Stimulated activated CD4-positive, alpha-beta T cell treated with anti-CD3 and anti-CD28 coated beads, Interleukin-1b, Interleukin-23, amount 100 ng/mL, for 48 hours (primary cell): Measurements from ENCODE around the gene SLC39A7.

ENCODE experiments used
- DNase-seq: peaks from one replicate; pipeline ENCODE4 v3.0.0-alpha.2; 2020

The SLC39A7 gene

DNA sequence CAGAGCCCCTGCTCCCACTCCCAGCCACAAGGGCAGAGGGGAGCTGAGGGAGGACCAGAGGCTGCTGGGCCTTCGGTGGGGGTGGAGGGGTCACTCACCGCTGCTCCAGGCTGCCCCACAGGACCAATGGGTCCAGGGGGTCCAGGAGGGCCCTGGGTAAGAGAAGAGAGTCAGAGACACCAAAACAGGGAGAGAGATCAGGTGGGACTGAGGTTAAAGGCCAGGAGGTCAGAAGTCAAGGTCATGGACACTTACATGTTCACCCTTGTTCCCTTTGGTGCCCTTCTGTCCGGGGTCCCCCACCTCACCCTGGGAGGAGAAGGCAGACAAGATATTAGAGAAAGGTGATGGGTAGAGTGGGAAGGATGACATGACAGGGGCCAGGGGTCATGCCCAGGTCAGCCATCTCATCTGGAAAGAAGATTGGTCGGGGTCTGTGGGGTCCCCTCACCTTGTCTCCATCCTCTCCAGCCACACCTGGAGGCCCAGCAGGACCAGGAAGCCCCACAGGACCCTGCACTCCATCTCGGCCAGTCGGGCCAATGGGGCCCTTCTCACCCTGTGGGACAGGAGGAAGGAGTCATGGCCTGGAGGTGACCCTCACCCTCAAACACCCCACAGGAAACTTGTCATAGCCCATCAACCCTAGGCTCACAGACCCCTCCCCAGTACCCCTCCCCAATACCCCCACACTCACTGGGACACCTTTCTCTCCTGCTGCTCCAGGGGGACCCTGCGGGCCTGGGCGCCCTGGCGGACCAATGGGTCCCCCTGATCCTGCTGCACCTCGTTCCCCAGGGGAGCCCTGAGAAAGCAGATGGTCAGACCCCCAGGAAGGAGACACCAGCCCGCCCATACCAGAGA is 29.4 kb upstream of the SLC39A7 start:
- DNase-seq: no peak

DNA sequence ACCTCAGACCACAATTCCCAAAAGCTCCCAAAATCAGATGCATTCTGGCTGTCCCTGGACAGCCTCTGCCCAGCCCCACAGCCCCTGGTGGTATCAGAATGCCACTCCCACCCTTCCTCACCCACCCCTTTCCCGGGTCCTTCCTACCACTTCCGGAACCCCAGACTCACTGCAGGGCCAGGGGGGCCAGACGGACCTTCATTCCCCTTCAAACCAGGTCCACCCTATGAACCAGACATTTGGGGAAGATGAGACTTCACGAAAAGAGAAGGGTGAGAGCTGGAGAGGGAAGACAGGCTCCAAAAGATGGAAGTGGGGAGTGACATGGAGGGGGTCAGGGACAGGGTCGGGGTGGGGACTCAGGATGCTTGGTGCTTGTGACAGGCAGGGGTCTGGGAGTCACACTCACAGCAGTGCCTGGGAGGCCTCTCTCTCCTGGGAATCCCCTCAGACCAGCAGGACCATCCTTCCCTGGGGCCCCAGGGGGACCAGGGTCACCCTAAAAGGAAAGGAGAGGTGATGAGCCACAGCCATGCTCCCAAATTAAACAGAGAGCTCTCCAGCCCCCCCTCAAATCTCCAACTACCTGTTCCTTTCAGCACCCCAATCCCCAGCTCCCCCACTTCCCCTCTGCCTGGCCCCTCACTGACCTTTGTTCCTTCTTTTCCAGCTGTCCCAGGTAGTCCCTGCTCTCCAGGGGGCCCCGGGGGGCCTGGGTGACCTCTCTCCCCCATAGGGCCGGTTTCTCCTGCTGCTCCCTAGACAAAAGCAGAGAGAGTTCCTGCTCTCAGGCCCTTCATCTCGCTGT is 28.6 kb upstream of the SLC39A7 start:
- no peak for DNase-seq

DNA sequence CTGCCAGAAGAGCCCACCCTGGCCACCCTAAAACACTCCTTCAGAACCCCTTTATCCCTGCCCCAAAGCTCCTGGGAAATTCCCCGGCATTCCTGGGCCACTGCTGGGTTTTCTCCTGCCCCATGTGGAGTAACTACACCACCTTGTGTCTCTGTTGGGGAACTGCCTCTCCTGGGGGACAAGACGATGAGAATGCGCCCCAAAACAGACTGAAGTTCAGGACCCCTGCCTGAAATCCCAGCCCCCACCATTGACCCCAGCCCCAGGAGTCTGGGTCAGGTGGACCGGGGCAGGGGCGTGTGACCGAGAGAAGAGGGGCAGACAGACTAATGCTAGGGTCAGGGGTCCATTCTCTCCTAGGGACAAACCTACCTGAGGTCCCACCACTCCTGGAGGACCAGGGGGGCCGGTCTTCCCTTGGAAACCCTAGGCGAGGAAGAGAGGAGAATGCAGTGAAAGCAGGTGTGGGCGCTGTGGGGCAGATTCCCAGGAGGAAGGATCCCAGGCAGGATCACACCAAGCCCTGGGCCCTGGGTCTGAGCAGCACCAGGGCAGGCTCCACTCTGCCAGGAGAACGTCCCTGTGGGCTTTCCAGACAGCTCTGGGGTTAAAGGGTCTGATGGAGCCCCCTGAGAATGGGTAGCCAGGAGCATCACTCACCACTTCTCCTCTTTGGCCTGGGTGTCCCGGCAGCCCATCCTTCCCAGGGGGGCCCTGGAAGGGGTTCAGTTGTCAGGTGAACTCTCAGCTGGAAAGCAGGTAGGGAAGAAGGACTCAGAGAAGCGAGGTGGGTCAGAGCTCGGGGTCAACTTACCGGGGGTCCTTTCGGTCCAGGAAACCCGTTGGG is 27.8 kb upstream of the SLC39A7 start:
- DNase-seq: no peak

DNA sequence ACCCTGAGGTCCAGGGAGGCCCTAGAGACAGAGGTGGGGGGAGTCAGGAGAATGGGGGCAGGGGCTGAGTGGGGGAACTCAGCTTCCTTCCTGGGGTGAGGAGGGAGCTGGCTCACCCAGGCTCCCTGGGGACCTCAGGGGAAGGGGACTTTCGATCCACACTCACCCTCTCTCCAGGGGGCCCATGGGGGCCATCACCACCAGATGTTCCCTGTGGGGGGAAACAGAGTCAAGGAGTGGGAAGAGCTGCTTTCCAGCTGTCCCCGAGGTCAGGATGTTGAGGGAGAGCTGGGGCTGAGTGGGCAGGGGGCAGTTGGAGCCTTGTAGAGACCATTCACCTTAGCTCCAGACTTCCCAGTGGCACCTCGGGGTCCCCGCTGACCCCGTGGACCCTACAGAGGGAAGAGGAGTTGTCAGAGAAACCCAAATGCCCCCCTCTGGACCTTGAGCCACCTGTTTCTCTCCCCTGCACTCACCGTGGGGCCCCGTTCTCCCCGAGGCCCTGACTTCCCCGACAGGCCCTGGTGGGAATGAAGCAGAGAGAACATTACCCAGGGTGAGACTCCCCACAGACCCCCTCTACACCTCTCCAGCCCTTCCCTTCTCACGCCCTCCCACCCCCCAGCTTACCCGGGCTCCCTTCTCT is 27.0 kb upstream of the SLC39A7 start:
- DNase-seq: no peak

DNA sequence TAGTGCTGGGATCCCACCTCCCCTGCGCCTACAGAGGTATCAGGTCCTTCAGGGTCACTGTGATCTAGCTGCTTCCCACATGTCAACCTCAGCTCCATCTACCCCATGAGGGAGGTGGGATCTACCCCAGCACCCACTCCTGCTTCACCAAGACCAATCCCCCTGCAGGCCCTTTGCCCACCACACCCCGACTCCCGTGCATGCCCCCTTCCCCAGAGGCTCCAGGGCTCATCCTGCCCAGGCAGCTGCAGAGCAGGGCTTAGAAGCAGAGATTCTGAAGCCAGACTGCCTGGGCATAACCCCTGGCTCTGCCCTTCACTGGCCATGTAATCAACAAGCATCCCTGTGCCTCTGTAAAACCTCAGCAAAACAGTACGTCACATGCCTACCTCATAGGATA is 25.9 kb upstream of the SLC39A7 start:
- no peak for DNase-seq

DNA sequence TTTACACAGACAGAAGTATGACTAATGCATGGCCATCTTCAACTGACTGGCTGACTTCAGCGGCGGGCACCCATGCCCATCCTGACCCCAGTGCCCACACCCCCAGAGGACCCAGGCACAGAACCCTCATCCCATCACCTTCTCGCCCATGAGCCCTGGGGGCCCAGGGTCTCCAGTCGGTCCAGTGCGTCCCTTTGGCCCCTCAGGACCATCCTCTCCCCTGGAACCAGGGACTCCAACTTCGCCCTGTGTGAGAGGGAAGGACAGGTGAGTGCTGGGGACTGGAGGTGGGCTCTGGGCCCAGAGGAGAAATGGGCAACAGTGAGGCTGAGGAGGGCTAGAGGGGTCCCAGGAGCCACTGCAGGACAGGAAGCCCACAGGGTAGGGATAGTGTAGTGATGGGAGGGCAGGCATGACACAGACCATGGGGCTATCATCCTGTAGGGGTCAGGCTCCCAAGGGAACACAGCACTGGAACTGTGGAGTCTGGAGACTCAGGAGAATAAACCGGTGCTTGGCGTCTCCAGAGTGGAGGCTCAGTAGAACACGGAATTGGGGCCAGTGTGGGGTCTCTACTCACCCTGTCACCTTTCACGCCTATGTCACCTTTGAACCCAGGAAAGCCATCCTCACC is 25.1 kb upstream of the SLC39A7 start:
- DNase-seq: no peak

DNA sequence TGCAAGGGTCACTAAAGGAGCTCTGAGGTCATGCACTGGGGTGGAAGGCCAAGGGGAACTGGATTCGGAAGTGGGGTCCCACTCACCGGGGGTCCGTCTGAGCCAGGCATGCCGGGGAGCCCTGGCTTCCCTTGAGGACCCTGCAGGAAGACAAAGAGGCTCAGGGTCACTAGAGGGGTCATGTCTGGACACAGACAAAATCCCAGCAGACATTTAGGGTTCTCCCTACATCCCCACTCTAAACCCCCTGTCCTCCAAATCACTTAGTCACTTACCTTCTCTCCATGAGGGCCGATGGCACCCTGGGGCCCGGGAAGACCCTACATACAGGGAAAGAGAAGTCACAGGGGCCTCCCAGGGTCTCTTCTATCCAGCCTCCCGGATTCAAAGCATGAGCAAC is 23.8 kb upstream of the SLC39A7 start:
- DNase-seq: no peak

DNA sequence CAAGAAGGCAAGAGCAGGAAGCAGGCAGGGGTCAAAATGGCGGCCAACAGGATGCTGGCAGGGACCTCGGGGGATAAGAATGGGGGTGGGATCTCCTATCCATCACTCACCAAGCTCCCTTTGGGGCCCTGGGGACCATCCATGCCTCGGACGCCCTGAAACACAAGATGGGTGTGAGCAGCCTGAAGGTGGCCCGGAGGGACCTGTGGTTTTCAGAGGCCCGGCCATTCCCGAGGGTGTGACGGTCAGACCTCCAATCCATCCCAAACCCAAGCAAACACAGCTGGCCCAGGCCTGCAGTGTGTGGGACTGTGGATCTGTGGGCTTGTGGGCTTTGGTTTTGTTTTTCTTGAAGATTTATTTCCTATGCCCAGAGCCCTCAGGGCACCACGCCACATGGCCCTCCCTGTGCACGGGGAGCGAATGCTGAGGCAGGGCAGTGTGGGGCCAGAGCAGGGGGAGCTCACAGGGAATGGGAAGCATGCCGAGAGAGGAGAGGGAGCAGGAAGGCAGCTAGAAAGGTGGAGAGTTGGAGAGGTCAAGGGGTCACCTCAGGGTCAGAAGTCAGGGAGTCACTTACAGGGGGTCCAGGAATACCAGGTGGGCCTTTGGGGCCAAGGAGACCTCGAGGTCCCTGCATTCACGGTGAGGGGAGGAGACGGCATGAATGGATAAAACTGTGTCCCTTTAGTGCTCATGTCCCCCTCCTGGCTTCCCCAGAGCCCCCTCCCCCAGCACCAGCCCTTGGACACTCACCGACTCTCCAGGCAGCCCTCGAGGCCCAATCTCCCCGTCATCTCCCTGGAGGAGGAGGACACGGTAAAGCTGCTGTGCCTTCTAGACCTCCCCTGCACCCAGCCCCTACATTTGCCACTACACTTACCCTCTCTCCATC is 22.9 kb upstream of the SLC39A7 start:
- no peak for DNase-seq

DNA sequence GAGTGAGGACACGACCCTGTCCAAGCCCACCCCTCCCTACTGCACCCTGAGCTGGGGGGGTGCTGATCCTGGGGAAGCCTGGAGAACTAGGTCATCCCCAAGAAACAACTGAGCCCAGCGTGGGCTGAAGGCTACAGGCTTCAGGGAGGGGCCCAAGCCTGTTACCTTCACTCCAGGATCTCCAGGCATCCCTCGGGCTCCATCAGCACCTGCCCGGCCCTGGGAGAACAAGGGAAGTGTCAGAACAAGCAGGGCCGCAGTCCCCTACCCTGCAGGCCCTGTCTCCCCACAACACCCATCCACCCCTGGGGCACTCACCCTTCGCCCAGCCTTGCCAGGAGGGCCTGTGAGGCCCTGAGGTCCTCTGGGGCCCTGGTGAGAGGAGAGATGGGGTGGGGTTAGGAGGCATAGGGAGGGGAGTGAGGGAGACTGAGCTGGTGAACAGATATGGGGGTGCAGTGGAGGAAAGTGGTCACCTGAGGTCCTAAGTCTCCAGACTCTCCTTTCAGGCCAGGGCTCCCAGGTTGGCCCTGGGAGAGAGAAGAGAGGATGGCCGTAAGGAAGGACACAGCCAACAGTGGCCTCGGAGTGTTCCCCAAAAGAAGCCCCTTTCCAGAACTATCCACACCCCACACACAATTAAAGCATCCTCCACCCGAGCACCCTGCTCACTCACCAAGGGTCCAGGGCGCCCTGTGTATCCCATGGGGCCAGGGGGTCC is 21.8 kb upstream of the SLC39A7 start:
- DNase-seq: no peak

DNA sequence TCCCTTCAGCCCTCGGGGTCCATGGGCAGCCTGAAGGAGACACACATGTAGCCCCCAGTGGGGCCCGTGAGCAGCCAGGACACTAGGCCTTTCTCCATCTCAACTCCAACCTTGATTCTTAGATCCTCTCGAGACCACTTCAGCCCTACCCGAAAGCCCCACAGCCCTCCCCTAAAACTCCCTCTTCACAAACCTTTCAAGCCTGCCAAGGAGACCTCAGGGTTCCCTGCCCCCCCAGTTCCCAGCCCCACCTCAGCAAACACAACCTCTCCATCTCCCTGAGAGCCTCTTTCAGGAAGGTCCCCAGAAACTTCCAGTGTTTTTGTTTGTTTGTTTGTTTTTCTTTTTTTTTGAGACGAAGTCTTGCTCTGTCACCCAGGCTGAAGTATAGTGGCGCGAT is 19.5 kb upstream of the SLC39A7 start:
- DNase-seq: no peak

DNA sequence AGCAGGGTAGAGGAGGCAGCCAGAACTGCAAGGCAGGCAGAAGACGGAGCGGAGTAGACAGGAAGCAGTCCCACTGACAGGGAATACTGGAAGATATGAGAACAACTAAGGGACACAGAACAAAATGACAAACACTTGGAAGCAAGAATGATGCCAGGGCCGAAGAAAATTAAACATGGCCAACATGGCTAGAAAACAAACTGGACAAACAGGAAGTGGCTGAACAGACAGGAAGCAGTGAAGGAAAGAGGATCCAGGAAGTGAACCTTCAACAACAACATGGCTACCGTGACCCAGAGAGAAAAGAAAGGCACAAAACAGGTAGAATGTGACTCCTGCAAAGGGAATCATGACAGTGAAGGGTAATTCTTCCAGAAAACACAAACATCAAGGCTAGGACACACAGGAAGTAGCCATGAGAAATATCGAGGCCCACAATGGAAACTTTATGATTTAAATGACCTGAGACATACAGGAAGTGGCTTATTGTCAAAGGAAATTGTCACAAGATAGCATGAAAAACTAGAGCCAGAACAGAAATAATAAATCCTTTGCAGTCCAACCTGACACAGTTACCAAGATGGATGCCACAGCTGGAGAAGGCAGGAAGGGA is 17.5 kb upstream of the SLC39A7 start:
- no peak for DNase-seq

DNA sequence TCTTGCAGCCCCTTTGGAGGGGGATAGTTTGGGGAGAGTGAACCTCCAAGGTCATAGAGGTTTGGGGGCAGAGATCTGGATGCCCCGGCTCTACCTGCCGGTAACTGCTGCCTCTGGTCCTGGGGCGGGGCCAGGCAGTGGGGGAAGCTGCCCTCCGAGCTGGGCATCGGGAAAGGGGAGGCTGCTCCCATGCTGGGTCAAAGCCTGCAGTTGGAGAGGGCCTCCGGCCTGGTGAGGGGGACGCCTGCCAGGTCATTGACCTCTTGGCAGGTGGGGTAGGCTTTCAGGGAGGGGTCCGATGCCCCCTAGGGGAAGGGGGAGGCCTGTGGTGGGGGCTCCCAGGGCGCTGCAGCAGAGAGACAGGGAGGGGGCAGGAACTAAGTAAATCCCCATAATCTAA is 15.5 kb upstream of the SLC39A7 start:
- no peak for DNase-seq

DNA sequence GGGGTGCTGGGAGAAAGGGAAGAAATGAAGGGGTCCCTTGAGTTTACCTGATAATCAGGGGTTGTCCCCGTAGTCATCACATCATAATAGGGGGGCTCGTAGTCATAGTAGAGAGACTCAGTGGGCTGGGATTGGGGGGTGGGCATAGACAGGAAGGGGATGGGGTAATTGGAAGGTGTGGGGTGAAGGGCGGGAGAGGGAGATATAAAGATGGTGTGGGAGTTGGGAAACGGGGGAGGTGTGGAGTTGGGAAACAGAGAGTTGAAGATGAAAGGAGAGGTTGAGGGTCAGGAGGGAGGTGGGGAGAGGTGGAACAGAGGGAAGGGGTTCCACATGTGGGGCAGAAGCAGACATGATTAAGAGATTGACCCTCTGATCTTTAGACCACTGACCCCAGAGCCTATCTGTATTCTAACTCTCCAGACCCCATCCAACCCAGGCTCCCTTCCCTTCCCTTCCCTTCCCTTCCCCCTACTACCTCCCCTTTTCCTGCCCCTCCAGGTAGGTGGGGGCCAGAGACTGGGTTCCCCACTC is 14.9 kb upstream of the SLC39A7 start:
- DNase-seq: no peak

DNA sequence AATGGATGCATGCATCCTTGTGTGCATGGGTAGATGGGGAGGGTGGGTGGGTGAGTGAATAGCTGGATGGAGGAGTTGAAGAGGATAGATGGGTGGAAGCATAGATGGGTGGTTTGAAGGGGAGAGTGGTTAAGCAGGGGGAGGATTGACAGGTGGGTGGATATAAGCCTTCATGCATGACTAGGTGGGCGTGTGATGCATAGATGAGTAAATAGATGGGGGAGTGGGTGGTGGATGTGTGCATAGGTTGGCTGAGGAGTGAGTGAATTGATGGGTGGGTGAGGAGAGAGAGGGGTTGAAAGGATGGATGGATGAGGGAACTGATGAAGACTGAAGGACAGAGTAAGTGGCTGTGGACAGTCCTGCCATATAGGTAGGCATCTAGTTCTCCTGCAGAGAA is 12.9 kb upstream of the SLC39A7 start:
- no peak for DNase-seq

DNA sequence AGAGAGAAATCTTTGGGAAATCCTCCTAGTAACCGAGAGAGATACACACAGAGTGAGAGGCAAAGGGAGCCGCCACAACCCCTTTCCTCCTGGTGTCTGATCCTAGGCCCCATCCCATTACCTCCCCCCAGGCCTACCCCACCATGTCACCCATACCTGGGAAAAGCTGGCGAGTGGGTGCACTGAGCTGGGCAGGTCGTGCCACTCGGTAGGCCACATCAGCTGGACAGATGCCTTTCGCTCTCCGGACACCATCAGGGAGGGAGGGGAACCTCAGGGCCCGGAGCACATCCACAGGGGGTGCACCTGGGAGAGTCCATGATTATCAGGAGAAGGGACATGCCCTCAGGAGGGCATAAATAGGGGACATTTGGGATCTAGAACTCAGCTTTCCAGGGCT is 11.5 kb upstream of the SLC39A7 start:
- no peak for DNase-seq

DNA sequence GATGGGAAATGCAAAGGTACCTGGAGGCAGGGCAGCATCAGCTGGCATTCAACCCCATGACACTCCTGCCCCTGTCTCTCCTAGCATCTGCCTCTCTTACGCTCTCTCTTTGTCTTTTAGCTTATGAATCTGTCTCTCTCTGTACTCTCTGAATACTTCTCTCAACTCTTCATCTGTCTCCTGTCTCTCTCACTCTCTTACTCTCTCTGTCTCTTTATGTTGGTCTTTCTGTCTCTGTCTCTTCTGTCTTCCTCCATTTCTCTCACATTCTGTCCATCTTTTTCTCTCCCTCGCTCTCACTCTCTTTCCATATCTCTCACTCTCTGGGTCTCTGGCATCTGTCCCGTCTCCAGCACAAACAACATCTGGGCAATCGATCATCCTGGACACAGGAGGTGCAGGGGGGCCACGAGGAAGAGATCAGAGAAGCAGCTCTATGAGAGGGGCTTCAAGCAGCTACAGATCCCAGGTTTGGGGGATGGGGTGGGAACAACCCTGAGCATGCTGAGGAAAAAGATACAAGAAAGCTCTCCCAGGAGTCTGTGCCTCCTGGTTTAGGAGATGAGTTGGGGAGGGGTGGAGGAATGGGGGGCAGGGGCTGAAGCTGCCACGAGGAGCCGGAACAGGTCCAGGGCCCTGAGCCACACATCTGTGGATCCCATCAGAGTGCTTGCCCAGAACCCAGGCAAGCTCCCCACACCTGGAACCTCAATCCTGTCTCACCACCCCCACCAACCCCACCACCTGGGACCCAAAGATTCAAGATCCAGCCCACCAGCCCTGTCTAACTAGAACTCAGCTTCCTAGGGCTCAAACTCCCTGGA is 10.8 kb upstream of the SLC39A7 start:
- no peak for DNase-seq

DNA sequence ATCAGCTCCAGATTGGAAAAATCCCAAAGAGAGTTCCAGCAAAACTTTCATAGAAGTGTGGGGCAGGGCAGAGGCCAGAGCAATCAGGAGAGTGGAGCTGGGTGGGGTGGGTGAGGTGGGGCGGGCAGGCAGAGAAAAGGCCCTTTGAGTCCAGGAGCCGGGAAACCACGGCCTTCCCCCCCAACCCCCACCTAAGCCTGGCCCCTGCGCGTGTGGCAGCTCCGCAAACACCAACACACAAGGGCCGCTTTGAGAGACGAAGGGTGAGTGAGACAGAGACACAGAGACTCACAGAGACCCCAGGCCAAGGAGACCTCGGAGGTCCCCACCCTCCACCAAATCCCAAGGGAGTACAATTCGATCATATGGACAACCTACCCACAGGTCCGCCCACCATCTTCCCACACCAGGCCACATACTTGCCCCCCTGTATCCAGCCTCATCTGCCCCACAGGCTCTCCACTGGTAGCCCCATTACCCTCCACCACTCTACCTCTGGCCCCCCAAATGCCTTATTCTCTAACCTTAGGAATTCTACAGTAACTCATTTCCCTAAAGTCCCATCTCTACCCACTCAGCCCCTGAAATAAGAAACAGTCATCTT is 10.1 kb upstream of the SLC39A7 start:
- no peak for DNase-seq

DNA sequence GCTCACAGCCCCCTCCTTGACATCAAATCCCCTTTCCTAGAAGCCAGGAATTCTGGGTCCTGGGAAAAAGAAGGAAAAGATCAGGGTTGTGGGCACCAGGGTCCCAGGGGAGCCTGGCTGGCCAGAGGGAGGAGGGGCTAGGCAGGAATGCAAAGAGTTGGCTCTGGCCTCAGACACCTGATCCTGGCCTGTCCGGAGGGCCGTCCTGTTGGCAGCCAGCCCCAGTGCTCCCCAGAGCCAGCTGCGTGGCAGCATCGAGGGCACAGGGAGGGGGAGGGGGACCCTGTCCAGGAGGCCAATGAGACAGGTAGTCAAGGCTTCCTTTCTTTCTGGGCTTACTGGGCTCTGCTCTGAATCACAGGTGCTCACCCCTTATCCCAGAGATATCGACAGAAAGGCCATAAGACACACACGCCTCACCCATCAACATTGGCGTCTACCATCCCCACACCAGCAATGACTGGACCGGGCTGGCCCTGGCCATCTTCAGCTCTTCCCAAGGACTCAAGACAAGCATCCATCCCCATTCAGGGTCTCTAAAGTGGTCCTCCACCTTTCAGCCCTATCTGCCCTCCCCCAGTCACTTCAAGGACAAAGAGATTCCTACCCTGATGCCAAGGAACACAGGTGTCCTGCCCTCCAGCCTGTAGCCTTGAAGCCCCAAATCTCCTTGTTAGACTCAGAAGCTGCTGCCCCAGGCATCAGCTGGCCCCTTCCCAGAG is 9.1 kb upstream of the SLC39A7 start:
- DNase-seq: no peak
